ENCODE data around the gene GNGT2. TPM values are rescaled to one million over a fixed set of nuclear protein-coding genes. Genes with fewer than 3 reads are reported as not detected.

GNGT2 gene
- total RNA-seq, 1 experiment from 2014 or later, result not detected

DNA sequence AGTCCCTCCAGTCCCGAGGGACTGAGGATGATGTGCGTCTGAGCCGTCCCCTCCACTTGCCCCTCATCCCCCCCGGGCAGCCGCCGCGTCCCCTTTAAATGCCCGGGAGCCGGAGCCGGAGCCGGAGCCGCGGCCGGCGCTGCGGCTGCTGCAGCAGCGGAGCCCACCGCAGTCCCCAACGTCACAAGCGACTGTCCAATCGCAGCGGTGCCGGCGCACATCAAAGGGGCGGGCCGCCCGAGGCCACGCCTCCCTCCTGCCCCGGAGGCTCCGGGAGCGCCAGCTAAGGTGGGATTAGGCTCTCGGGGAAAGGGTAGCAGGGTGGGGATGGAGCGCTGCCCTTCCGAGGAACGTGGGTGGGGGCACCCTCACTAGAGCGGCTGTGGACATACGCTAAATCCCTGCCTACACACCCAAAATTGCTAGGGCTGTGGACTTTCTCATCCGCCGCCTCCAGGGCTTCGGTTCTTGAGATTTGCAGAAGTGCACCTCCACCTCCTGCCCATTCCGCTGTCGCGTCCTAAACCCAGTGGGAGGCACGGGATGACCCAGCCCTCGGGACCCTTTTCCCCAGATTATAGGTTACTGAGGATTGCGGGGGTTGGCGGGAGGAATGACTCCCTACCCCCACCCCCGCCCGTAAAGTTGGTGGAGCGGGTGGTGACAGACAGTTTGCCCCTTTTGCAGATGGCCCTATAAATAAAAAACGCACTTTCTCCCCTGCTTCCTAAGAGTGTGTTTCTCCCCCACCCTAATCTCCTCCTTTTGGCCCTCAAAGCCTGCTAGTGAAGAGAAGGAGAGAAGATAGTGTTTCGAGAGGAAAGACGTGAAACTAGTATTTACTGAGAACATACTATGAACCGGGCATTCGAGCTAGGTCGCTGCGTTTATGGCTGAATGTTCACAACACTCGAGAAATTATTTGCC is 20.5 kb upstream of the GNGT2 start, which contains the start of gene PHOSPHO1:
Gene PHOSPHO1 (minus strand): TSS at position 152 of the 927 bp plus-strand sequence. CDS start 4,096 bp downstream, outside the sequence.
- intact Hi-C loops (cut with micrococcal nuclease; ENCODE audit: unreplicated experiment), result loop anchor here (2.0 kb wide), 1 partner anchor 68 kb away; no protein-coding TSS in a partner anchor
- H3K4me1 ChIP-seq (ENCODE audit: control insufficient read depth, insufficient read depth, low read length), result peaks cover 10% of the 10 kb centered on the region
- CTCF ChIA-PET, result interaction anchor here (0.5 to 1.2 kb wide), 3 partner anchors 18 to 327 kb away, joined by 3 to 6 read pairs (median 5); no protein-coding TSS in a partner anchor
- BruUV-seq (replicated peaks), result no TSS peak
- TF ChIP-seq, protein P1, sequence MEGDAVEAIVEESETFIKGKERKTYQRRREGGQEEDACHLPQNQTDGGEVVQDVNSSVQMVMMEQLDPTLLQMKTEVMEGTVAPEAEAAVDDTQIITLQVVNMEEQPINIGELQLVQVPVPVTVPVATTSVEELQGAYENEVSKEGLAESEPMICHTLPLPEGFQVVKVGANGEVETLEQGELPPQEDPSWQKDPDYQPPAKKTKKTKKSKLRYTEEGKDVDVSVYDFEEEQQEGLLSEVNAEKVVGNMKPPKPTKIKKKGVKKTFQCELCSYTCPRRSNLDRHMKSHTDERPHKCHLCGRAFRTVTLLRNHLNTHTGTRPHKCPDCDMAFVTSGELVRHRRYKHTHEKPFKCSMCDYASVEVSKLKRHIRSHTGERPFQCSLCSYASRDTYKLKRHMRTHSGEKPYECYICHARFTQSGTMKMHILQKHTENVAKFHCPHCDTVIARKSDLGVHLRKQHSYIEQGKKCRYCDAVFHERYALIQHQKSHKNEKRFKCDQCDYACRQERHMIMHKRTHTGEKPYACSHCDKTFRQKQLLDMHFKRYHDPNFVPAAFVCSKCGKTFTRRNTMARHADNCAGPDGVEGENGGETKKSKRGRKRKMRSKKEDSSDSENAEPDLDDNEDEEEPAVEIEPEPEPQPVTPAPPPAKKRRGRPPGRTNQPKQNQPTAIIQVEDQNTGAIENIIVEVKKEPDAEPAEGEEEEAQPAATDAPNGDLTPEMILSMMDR (IDR thresholded peaks at IDR 0.05), result no peak
- peak; percentile 100 for TF ChIP-seq TCF7L2 (IDR thresholded peaks at IDR 0.05; ENCODE audit: low read depth, low read length)
- POLR2A ChIA-PET, result no interaction called here
- no peaks in the 10 kb centered on the region; the same call in 1 of the 2 replicates for H3K36me3 ChIP-seq (ENCODE audit: control insufficient read depth, insufficient read depth, low read length)
- ATAC-seq (peak; percentile 95), DNase-seq (ENCODE audit: low read depth, low spot score) (no peak)
- H3K27me3 ChIP-seq (ENCODE audit: control insufficient read depth, insufficient read depth, low read length), result peaks cover 5% of the 10 kb centered on the region; the same call in 1 of the 2 replicates
- no peaks in the 10 kb centered on the region for H3K9me3 ChIP-seq (ENCODE audit: control insufficient read depth, insufficient read depth, low read depth, low read length)
- in situ Hi-C loops (cut with HindIII; ENCODE audit: low pct_unique_long_range_greater_than_20kb, low sequenced_read_pairs), result no loop called here
- H3K4me3 ChIP-seq (ENCODE audit: low read depth in 2 of 2, low read length in 2 of 2), result peak within 1 kb of the TSS; percentile 61 to 86
- H3K27ac ChIP-seq (ENCODE audit: low read length), result no peak within 1 kb of the TSS; the same call in 1 of the 2 replicates

GRCh38 chr17:49229805-49230600 is 19.6 kb upstream of the GNGT2 start:
- Histone ChIP-seq H3K27me3 (ENCODE audit: control insufficient read depth, insufficient read depth, low read length) (peaks cover 5% of the 10 kb centered on the region; the same call in 1 of the 2 replicates), H3K4me1 (ENCODE audit: control insufficient read depth, insufficient read depth, low read length) (peaks cover 10% of the 10 kb centered on the region), H3K9me3 (ENCODE audit: control insufficient read depth, insufficient read depth, low read depth, low read length) (no peaks in the 10 kb centered on the region), H3K36me3 (ENCODE audit: control insufficient read depth, insufficient read depth, low read length) (no peaks in the 10 kb centered on the region; the same call in 1 of the 2 replicates), H3K4me3 (ENCODE audit: low read depth in 2 of 2, low read length in 2 of 2) (peak overlapping the region; percentile 61 to 86), H3K27ac (ENCODE audit: low read length) (no peak overlapping the region)
- TF ChIP-seq, protein P1 (IDR thresholded peaks at IDR 0.05), result no peak
- TF ChIP-seq SIN3A (IDR thresholded peaks at IDR 0.05; ENCODE audit: borderline replicate concordance, insufficient read depth, low read depth, low read length) (no peak), TCF7L2 (IDR thresholded peaks at IDR 0.05; ENCODE audit: low read depth, low read length) (no peak), POLR2AphosphoS5 (IDR thresholded peaks at IDR 0.05; ENCODE audit: low read depth, low read length) (no peak)
- TF ChIP-seq, protein P2, sequence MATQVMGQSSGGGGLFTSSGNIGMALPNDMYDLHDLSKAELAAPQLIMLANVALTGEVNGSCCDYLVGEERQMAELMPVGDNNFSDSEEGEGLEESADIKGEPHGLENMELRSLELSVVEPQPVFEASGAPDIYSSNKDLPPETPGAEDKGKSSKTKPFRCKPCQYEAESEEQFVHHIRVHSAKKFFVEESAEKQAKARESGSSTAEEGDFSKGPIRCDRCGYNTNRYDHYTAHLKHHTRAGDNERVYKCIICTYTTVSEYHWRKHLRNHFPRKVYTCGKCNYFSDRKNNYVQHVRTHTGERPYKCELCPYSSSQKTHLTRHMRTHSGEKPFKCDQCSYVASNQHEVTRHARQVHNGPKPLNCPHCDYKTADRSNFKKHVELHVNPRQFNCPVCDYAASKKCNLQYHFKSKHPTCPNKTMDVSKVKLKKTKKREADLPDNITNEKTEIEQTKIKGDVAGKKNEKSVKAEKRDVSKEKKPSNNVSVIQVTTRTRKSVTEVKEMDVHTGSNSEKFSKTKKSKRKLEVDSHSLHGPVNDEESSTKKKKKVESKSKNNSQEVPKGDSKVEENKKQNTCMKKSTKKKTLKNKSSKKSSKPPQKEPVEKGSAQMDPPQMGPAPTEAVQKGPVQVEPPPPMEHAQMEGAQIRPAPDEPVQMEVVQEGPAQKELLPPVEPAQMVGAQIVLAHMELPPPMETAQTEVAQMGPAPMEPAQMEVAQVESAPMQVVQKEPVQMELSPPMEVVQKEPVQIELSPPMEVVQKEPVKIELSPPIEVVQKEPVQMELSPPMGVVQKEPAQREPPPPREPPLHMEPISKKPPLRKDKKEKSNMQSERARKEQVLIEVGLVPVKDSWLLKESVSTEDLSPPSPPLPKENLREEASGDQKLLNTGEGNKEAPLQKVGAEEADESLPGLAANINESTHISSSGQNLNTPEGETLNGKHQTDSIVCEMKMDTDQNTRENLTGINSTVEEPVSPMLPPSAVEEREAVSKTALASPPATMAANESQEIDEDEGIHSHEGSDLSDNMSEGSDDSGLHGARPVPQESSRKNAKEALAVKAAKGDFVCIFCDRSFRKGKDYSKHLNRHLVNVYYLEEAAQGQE (IDR thresholded peaks at IDR 0.05; ENCODE audit: insufficient read depth in 1 of 2, low read depth in 2 of 2, low read length in 1 of 2), result no peak
- POLR2A ChIA-PET, result interaction anchor here (0.5 to 0.6 kb wide), 3 partner anchors 38 to 462 kb away, joined by 3 to 13 read pairs (median 5); no protein-coding TSS in a partner anchor
- in situ Hi-C loops (cut with HindIII; ENCODE audit: low pct_unique_long_range_greater_than_20kb, low sequenced_read_pairs) (no loop called here), intact Hi-C loops (cut with micrococcal nuclease; ENCODE audit: unreplicated experiment) (loop anchor here (2.0 to 10.0 kb wide), 2 partner anchors 69 to 175 kb away; no protein-coding TSS in a partner anchor)
- no peak; the same call in 1 of the 2 replicates for ATAC-seq
- CTCF ChIA-PET, result interaction anchor here (0.6 to 1.2 kb wide), 3 partner anchors 18 to 671 kb away, joined by 3 to 5 read pairs (median 3); no protein-coding TSS in a partner anchor
- no TSS peak for BruUV-seq (replicated peaks)
- no peak for DNase-seq (ENCODE audit: low read depth, low spot score)
